H1 (cell line): Measurements from ENCODE around the gene NUP210. TPM values are rescaled to one million over a fixed set of nuclear protein-coding genes. Genes with fewer than 3 reads are reported as not detected.

Experiments used
- CTCF ChIA-PET: fragments of 300-600 bp; sonication (Branson Sonifier 250); formaldehyde crosslinking; loops from one replicate; lab custom pipeline; 2021; ENCODE audit not compliant: partially characterized antibody; lab: Charles Lee
- POLR2A ChIA-PET: fragments of 300-600 bp; sonication (Branson Sonifier 250); formaldehyde crosslinking; loops from one replicate; lab custom pipeline; 2021; ENCODE audit warnings: inconsistent platforms; ENCODE audit not compliant: partially characterized antibody; lab: Charles Lee
- DNase-seq, 2 experiments: peaks; one replicate each; pipeline versions ENCODE4 v3.0.0 to v3.0.0-alpha.2; 2010 to 2022; ENCODE audit warnings: low spot score in 2 of 2, low read depth in 1 of 2, mixed read lengths in 1 of 2
- FAIRE-seq: peaks from 2 replicates; lab custom pipeline; 2011; peaks lifted over from hg19 to GRCh38; lab: Jason Lieb, UNC
- H2AFZ ChIP-seq: 2 replicates; pipeline ENCODE4 v1.8.1; 2012; ENCODE audit warnings: low read length, inconsistent platforms
- H2AK5ac ChIP-seq: 2 replicates; pipeline ENCODE4 v1.6.1; 2013; ENCODE audit warnings: low read depth, low read length
- H2BK120ac ChIP-seq: replicated peaks from 2 replicates; pipeline ENCODE3; 2013; ENCODE audit warnings: low read depth, low read length, inconsistent platforms
- H2BK12ac ChIP-seq: 2 replicates; pipeline ENCODE4 v1.6.1; 2013; ENCODE audit warnings: low read depth, low read length
- H2BK15ac ChIP-seq: 2 replicates; pipeline ENCODE4 v1.6.1; 2013; ENCODE audit warnings: low read length
- H2BK20ac ChIP-seq: 2 replicates; pipeline ENCODE4 v1.6.1; 2013; ENCODE audit warnings: low read length
- H2BK5ac ChIP-seq: 2 replicates; pipeline ENCODE4 v1.6.1; 2013; ENCODE audit warnings: low read depth, low read length
- H3K14ac ChIP-seq: 2 replicates; pipeline ENCODE4 v1.6.1; 2013; ENCODE audit warnings: inconsistent platforms; ENCODE audit not compliant: insufficient read length
- H3K18ac ChIP-seq: 2 replicates; pipeline ENCODE4 v1.6.1; 2013; ENCODE audit warnings: low read length; ENCODE audit errors: extremely low read depth
- H3K23ac ChIP-seq: 2 replicates; pipeline ENCODE4 v1.6.1; 2013; ENCODE audit warnings: inconsistent platforms; ENCODE audit not compliant: insufficient read length
- H3K23me2 ChIP-seq: 2 replicates; pipeline ENCODE4 v1.6.1; 2013; ENCODE audit warnings: low read depth, low read length
- H3K27ac ChIP-seq: 2 replicates; pipeline ENCODE4 v1.6.1; 2011; ENCODE audit warnings: low read depth, low read length, inconsistent platforms
- H3K27me3 ChIP-seq, 4 experiments: replicated peaks in 1 of 4; 1 replicate in 1 of 4; 2 replicates in 3 of 4; pipeline versions ENCODE4 v1.6.1 to v1.8.1; 2011 to 2013; ENCODE audit warnings: low read length in 3 of 4, mild to moderate bottlenecking in 3 of 4, inconsistent platforms in 2 of 4, mixed read lengths in 2 of 4, moderate library complexity in 1 of 4; ENCODE audit not compliant: control insufficient read depth in 3 of 4, insufficient read depth in 3 of 4; ENCODE audit errors: extremely low read depth in 1 of 4
- H3K36me3 ChIP-seq, 4 experiments: 2 replicates each; pipeline versions ENCODE4 v1.6.1 to v1.8.1; 2011 to 2013; ENCODE audit warnings: mild to moderate bottlenecking in 4 of 4, low read length in 3 of 4, moderate library complexity in 2 of 4, control low read depth in 1 of 4, inconsistent platforms in 1 of 4; ENCODE audit not compliant: insufficient read depth in 4 of 4, control insufficient read depth in 2 of 4
- H3K4ac ChIP-seq: replicated peaks from 2 replicates; pipeline ENCODE3; 2013; ENCODE audit warnings: low read length, low read depth, mixed read lengths, inconsistent platforms; ENCODE audit not compliant: insufficient read length
- H3K4me1 ChIP-seq, 4 experiments: replicated peaks in 1 of 4; 1 replicate in 1 of 4; 2 replicates in 3 of 4; pipeline versions ENCODE4 v1.6.1 to v1.8.1; 2011 to 2013; ENCODE audit warnings: low read length in 3 of 4, inconsistent platforms in 2 of 4, mixed read lengths in 1 of 4; ENCODE audit not compliant: insufficient read depth in 4 of 4, control insufficient read depth in 3 of 4
- H3K4me2 ChIP-seq, 2 experiments: 2 replicates each; pipeline versions ENCODE4 v1.6.1 to v1.8.1; 2011 to 2013; ENCODE audit warnings: low read depth in 2 of 2, low read length in 2 of 2, control low read depth in 1 of 2, inconsistent platforms in 1 of 2, mild to moderate bottlenecking in 1 of 2; ENCODE audit not compliant: insufficient read depth in 1 of 2
- H3K4me3 ChIP-seq, 4 experiments: fragments of 200-600, 300-600 bp in 1 of 4; sonication (generic), shearing (Covaris generic), sonication (Bioruptor Twin) in 1 of 4; 2 replicates each; pipeline versions ENCODE4 v1.5.1 to v1.8.1; 2011 to 2016; ENCODE audit warnings: low read length in 4 of 4, low read depth in 3 of 4, control low read depth in 2 of 4, inconsistent platforms in 2 of 4, mild to moderate bottlenecking in 2 of 4, mixed read lengths in 1 of 4, moderate library complexity in 1 of 4; ENCODE audit not compliant: insufficient read depth in 2 of 4; ENCODE audit errors: extremely low read depth in 1 of 4
- H3K56ac ChIP-seq: replicated peaks from 2 replicates; pipeline ENCODE3; 2013; ENCODE audit warnings: low read depth, mild to moderate bottlenecking, mixed read lengths, low read length, inconsistent platforms; ENCODE audit not compliant: insufficient read length
- H3K79me1 ChIP-seq: 2 replicates; pipeline ENCODE4 v1.6.1; 2013; ENCODE audit warnings: low read depth, low read length, control low read depth
- H3K79me2 ChIP-seq, 2 experiments: 2 replicates each; pipeline versions ENCODE4 v1.6.1 to v1.8.1; 2012 to 2013; ENCODE audit warnings: low read length in 2 of 2, mild to moderate bottlenecking in 2 of 2, inconsistent platforms in 1 of 2; ENCODE audit not compliant: insufficient read depth in 2 of 2, control insufficient read depth in 1 of 2
- H3K9ac ChIP-seq, 4 experiments: replicated peaks in 1 of 4; 1 replicate in 1 of 4; 2 replicates in 3 of 4; pipeline versions ENCODE4 v1.6.1 to v1.8.1; 2011 to 2013; ENCODE audit warnings: low read depth in 3 of 4, low read length in 3 of 4, control low read depth in 2 of 4, mild to moderate bottlenecking in 2 of 4, moderate library complexity in 2 of 4, inconsistent platforms in 1 of 4; ENCODE audit errors: extremely low read depth in 1 of 4
- H3K9me3 ChIP-seq, 2 experiments: 2 replicates each; pipeline versions ENCODE4 v1.6.1 to v1.8.1; 2012 to 2013; ENCODE audit warnings: mild to moderate bottlenecking in 2 of 2, moderate library complexity in 2 of 2, control low read depth in 1 of 2, inconsistent platforms in 1 of 2, low read depth in 1 of 2, low read length in 1 of 2, mixed read lengths in 1 of 2; ENCODE audit not compliant: insufficient read depth in 2 of 2
- H4K20me1 ChIP-seq, 2 experiments: replicated peaks in 1 of 2; 2 replicates each; pipeline versions ENCODE3 to v1.8.1; 2011 to 2013; ENCODE audit warnings: inconsistent platforms in 2 of 2, low read length in 2 of 2, mild to moderate bottlenecking in 1 of 2; ENCODE audit not compliant: insufficient read depth in 2 of 2, control insufficient read depth in 1 of 2
- H4K5ac ChIP-seq: 2 replicates; pipeline ENCODE4 v1.6.1; 2013; ENCODE audit warnings: low read length, low read depth, mixed read lengths, inconsistent platforms; ENCODE audit not compliant: insufficient read length
- H4K8ac ChIP-seq: 2 replicates; pipeline ENCODE4 v1.8.0; 2013; ENCODE audit warnings: mild to moderate bottlenecking, moderate library complexity, low read length, inconsistent platforms; ENCODE audit not compliant: insufficient read depth; ENCODE audit errors: extremely low read depth
- H4K91ac ChIP-seq: replicated peaks from 2 replicates; pipeline ENCODE3; 2013; ENCODE audit warnings: low read length, mixed read lengths, inconsistent platforms; ENCODE audit not compliant: insufficient read length
- BACH1 ChIP-seq: IDR thresholded peaks from 2 replicates; pipeline ENCODE4 v1.6.1; 2012; ENCODE audit warnings: low read length, improper control_type of control experiment
- FOSL1 ChIP-seq: IDR thresholded peaks from 2 replicates; pipeline ENCODE4 v1.6.1; 2011; ENCODE audit warnings: mild to moderate bottlenecking, low read depth, low read length, moderate library complexity; ENCODE audit not compliant: insufficient read depth
- KDM5A ChIP-seq: fragments of 200-600 bp; IDR thresholded peaks from 2 replicates; pipeline ENCODE4 v1.7.1; 2012; ENCODE audit warnings: mild to moderate bottlenecking, low read length, inconsistent platforms, mixed read lengths
- NRF1 ChIP-seq: IDR thresholded peaks from 2 replicates; pipeline ENCODE4 v1.6.1; 2011; ENCODE audit warnings: mild to moderate bottlenecking, low read depth, low read length, improper control_type of control experiment
- TAF7 ChIP-seq: optimal IDR thresholded peaks from 2 replicates; pipeline ENCODE3; 2011; ENCODE audit warnings: low read depth, mild to moderate bottlenecking, inconsistent platforms, low read length, moderate library complexity, borderline replicate concordance
- WGBS, 2 experiments: shearing (Covaris generic) in 1 of 2; methylation state at CpG; one replicate each; pipeline versions ENCODE4 v1.1.6 to v1.1.7; 2013 to 2015; ENCODE audit warnings: low lambda C conversion rate in 2 of 2, mixed read lengths in 2 of 2, inconsistent platforms in 1 of 2, low coverage in 1 of 2, missing lambda C conversion rate in 1 of 2; ENCODE audit not compliant: insufficient replicate concordance in 2 of 2, insufficient coverage in 1 of 2, insufficient read length in 1 of 2; ENCODE audit errors: extremely low coverage in 1 of 2, missing lambda C conversion rate in 1 of 2; 5-methylcytosine and 5-hydroxymethylcytosine counted together
- polyA plus RNA-seq, 7 experiments: library from polyadenylated mRNA; depleted of rRNA in 3 of 7; stranded (reverse) in 5 of 7; unstranded in 2 of 7; fragments of >200 nt in 5 of 7; fragments of 200-250 nt in 2 of 7; gene quantifications; 1 replicate in 5 of 7; 2 replicates in 1 of 7; 4 replicates in 1 of 7; pipeline versions ENCODE4 v1.2.1 to v1.2.3, GENCODE V29; 2011 to 2013; ENCODE audit warnings: missing spikeins in 2 of 7, mixed read lengths in 2 of 7
- total RNA-seq: library from RNA; stranded (reverse); fragmentation: NEBNext Ultra II Directional; extraction: Animal tissue kit (Norgen Biotek cat#: 25700); gene quantifications from 2 replicates; pipeline ENCODE4 v1.2.1, GENCODE V29; 2021

The NUP210 gene
- total and polyA plus RNA-seq, 2 of the 8 experiments (the other 6 are each of a cell fraction or from before 2014, with no cell fraction given), result 51.0 to 53.7 TPM

DNA sequence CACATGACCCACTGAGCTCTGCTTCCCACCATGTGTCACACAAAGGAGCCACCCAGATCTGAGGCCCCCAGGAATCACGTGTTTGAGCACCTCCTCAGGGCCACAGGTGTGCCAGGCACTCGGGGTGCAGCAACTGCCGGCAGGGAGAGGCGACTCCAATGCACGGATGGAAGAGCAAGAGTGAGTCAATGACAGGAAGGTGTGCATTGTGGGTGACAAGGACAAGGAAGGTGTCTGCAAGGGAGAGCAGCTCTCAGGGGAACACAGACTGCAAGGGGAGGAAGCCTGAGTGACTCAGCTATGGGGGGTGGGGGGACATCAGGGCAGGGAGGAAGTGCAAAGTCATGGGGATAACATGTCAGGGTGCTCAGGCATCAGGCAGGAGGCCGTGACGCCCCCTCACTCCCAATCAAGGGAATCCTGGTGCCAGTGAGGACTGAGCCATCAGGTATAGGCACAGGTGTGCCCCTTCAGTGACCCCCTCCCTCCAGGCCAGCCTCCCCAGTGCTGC, 67.4 kb downstream of the NUP210 start:
- Histone ChIP-seq H3K4me1 (peaks cover 14 to 26% (median 18%) of the 10 kb centered on the region in 4 experiments), H3K4ac (no peak overlapping the region), H3K9ac (no peak overlapping the region), H4K5ac (no peak overlapping the region), H4K91ac (no peak overlapping the region), H2BK5ac (0 out of 2 replicates have a peak overlapping the region, but pooled peaks have one; percentile 35), H3K79me2 (no peaks in the 10 kb centered on the region), H3K4me2 (no peak overlapping the region), H2BK20ac (no peak overlapping the region), H3K27me3 (no peaks in the 10 kb centered on the region), H2BK12ac (no peak overlapping the region), H3K18ac (no peak overlapping the region), H3K4me3 (no peak overlapping the region), H2AFZ (no peak overlapping the region), H3K23ac (no peak overlapping the region), H4K8ac (peak overlapping the region; percentile 26; the same call in 1 of the 2 replicates), H2BK15ac (no peak overlapping the region), H3K79me1 (no peaks in the 10 kb centered on the region), H4K20me1 (no peaks in the 10 kb centered on the region), H2AK5ac (no peak overlapping the region), H3K23me2 (no peaks in the 10 kb centered on the region), H3K14ac (no peak overlapping the region), H3K27ac (no peak overlapping the region; the same call in 1 of the 2 replicates), H2BK120ac (no peak overlapping the region), H3K56ac (no peak overlapping the region), H3K36me3 (peaks cover 8 to 21% (median 17%) of the 10 kb centered on the region in 4 experiments), H3K9me3 (no peaks in the 10 kb centered on the region)
- DNase-seq (no peak), FAIRE-seq (no peak)
- TF ChIP-seq KDM5A, result no peak
- no peak for TF ChIP-seq TAF7
- no peak for TF ChIP-seq FOSL1
- no peak for TF ChIP-seq NRF1
- no peak for TF ChIP-seq BACH1
- WGBS, 2 experiments, result 83% methylated on average over 6 of the region's 7 CpGs; no CpG with 5 or more reads in 1 of the 2 experiments
- ChIA-PET CTCF (interaction anchor here (1.0 to 12.6 kb wide), 5 partner anchors 9 to 269 kb away, joined by 3 to 99 read pairs (median 4); no protein-coding TSS in a partner anchor), POLR2A (interaction anchor here (1.2 kb wide), 1 partner anchor 11 kb away, joined by 4 read pairs; no protein-coding TSS in a partner anchor)
